Spleen (tissue), 7 donors: ENCODE results near the gene MESD.
"Not testable (repeated sequence)": the region's sequence is repeated elsewhere in the genome, so short reads cannot be mapped to it uniquely, and the experiment has no call there.

Source experiments
- POLR2A ChIP-seq, 3 donors: fragments of 450-650 bp; IDR thresholded peaks; one replicate each; pipeline ENCODE4 v1.5.1; 2017; ENCODE audit warnings: antibody characterized with exemption in 3 of 3, mild to moderate bottlenecking in 1 of 3
- TF ChIP-seq, protein P1 (sequence below), 11 experiments: fragments of 200-600 bp in 7 of 11; fragments of 450-650 bp in 4 of 11; sonication (generic) in 4 of 11; IDR thresholded peaks in 8 of 11; conservative IDR thresholded peaks in 3 of 11; 1 replicate in 7 of 11; 2 replicates in 4 of 11; pipeline versions ENCODE4 v1.4.0 to v1.8.0; 2016 to 2021; ENCODE audit warnings: antibody characterized with exemption in 11 of 11, inconsistent platforms in 4 of 11, mild to moderate bottlenecking in 1 of 11
- donor health status: DM: no; HTN: no; CAD: no; lungs with moderate emphysema.
- donor health status: DM: no; HTN: no; CAD: no.
- donor health status: DM: no; HTN: no; CAD: no.

- TF ChIP-seq, protein P1, sequence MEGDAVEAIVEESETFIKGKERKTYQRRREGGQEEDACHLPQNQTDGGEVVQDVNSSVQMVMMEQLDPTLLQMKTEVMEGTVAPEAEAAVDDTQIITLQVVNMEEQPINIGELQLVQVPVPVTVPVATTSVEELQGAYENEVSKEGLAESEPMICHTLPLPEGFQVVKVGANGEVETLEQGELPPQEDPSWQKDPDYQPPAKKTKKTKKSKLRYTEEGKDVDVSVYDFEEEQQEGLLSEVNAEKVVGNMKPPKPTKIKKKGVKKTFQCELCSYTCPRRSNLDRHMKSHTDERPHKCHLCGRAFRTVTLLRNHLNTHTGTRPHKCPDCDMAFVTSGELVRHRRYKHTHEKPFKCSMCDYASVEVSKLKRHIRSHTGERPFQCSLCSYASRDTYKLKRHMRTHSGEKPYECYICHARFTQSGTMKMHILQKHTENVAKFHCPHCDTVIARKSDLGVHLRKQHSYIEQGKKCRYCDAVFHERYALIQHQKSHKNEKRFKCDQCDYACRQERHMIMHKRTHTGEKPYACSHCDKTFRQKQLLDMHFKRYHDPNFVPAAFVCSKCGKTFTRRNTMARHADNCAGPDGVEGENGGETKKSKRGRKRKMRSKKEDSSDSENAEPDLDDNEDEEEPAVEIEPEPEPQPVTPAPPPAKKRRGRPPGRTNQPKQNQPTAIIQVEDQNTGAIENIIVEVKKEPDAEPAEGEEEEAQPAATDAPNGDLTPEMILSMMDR (IDR thresholded peaks at IDR 0.05 in 8 of 11, conservative IDR thresholded peaks at IDR 0.05 in 3 of 11): not testable (repeated sequence)
- TF ChIP-seq POLR2A (IDR thresholded peaks at IDR 0.05): not testable (repeated sequence)
Measured at GRCh38 chr15:80955571-80956452, 33.8 kb downstream of the MESD start.
